HG03521 (cell line): ENCODE results near the gene EGLN3.

Experiments
- ATAC-seq: cut with Tn5 transposase; IDR thresholded peaks from one replicate; pipeline ENCODE4 v1.9.1; 2021; ENCODE audit warnings: mild to moderate bottlenecking, moderate library complexity; ENCODE audit not compliant: unreplicated experiment

The EGLN3 gene

DNA sequence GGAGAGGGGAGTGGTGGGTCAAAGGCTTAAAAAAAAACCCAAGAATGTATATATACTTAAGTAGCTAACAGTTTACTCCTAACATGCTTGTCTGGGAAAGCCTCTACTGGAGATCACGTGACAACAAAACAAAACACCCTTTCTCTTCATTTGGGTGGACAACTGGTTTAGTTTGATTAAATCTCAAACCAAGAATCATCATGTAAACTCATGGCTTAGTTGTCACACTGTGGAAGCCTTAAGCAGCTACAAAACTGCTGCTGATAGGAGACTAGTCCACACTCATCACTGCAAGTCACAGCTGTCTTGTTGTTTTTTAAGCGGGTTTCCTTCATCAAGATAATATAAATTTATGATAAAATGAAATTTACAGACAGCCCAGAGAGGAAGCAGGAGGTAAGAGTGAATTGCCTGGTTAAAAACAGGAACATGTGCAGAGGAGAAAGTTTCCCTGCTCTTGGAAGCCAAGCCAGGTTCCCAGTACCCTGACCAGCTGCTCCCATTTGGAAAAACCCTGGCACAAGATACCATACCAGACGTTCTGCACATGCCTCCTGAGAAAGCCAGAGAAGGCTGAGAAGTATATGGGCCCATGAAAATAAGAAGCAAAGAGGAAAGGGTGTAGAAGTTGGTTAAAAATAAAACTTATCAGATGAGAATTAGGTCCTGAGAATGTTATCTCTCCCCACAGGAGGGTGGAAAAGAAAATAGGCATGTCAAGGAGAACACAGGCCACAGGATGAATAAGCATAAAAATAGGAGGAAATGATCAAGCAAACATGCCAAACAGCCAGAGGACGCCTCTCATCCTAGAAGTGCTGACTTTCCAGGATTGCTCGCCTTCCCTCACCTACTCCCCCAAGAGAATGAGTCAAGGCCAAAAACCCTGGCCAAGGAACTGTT is 34.0 kb downstream of the EGLN3 start:
- ATAC-seq = no peak

DNA sequence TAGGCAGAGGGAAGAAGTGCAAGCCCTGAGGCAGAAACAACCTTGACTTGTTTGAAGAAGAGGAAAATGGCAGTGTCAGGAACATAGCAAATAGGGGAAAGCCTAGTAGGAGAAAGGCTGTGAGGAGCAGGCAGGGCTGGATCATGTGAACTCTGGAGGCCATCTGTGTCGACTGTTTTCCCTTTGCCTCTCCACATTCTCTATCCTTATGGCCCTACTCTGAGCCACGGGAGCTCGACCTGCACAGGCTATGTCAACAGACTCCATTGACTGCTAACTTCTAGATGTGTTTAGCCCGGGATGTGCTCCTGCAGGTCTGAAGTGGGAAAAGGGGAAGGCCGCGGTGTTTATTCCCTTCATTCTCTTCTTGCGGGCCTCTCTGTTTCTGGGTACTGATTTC is 35.2 kb downstream of the EGLN3 start:
- ATAC-seq = no peak

DNA sequence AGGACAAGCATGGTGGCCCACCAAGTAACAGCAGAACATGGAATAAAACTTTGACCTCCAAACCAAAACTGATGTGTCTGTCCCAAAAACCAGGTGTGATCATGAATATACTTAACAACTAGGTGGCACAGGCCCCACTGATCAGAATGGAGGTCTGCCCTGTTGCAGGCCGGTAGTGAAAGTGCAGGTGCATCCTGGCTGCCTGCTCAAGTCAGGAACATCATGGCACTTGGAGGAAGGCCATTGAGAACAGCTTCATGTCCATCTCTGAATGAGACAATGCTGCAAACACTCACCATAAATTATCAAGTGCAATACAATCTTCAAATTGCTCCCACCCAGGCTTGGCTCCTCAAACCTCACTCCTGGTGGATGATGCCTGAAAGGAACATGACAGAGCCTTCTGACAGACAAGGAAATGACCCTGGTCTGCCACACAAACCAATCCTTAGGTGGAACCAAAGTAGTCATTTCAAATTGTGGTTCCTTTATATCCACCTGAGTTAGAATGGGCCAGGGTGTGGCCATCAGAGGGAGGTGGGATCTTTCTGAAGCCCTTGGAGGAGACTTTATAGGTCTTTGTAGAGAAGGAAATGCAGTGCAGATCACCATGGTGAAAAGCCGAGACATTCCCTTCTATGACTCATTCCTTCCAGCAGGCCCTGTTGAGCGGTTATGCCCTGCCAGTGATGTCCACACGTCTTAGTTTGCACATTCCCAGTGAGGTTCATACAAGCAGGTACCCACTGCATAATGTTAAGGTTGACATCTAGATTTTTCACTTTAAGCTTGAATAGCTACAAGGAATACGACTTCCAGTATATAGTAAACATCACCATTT is 36.0 kb downstream of the EGLN3 start:
- no peak for ATAC-seq

DNA sequence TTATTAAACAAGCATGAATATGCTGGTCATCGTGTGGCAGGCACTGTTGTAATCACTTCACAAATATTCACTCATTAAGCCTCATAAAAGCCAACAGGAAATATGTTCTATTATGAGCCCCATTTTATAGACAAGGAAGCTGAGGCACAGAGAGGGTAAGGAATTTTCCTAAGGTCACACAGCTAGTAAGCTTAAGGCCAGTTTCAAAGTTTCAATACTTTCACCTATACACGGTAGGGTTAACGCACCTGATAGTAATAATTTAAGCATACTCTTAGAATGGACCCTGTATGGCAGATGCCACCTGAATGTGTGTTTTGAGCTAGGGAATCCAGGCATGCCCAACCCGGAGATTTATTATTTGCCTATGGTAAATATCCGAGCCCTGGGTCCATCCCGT is 39.8 kb downstream of the EGLN3 start:
- ATAC-seq = no peak

DNA sequence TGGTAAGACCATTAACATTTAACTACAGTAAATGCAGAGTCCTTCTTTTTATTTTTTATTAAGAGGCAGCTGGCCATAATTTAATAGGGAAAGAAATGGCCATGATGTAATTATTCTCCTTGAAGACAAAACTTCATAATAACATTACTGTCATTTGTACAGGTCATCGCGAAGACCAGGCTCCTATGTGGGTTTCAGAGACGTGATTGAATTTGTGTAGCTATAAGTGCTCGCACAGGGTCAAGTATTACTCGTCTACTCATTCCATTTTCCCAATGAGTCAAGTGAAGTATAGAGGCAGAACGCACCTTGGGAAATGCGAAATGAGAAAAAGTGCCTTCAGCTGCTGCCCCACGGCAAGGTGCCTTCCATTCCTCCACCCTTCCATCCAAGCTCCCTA is 40.4 kb downstream of the EGLN3 start:
- ATAC-seq = no peak

DNA sequence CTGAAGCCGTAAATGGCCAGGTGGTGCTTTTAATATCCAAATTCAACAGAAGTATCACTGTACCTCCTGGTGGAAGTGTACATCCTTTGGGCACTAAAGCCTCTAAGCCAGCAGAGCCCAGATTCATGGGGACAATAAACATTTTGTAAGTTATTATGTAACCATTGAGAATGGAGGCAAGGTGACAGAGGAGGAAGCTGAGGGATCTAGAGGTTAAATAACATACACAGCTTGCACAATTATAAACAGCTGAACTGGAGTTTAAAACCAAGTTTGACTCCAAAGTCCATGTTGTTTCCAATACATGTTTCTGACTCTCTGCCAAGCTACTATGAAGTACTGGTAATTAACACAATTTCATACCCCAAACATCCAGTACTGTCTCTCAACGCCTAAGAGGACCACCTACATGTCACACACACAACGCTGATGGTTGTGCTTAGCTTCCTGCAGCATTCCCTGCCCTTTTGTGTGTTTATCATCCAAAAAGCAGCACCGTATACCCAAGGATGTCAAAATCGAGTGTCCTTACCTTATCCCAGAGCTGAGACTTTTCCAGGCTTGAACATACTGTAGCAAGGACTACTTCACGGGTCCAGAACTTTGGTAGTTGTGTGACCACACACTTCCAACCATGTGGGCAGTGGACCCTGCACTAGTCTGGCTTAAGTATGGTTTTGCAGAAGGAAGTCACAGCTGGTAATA is 41.3 kb downstream of the EGLN3 start:
- ATAC-seq = no peak

DNA sequence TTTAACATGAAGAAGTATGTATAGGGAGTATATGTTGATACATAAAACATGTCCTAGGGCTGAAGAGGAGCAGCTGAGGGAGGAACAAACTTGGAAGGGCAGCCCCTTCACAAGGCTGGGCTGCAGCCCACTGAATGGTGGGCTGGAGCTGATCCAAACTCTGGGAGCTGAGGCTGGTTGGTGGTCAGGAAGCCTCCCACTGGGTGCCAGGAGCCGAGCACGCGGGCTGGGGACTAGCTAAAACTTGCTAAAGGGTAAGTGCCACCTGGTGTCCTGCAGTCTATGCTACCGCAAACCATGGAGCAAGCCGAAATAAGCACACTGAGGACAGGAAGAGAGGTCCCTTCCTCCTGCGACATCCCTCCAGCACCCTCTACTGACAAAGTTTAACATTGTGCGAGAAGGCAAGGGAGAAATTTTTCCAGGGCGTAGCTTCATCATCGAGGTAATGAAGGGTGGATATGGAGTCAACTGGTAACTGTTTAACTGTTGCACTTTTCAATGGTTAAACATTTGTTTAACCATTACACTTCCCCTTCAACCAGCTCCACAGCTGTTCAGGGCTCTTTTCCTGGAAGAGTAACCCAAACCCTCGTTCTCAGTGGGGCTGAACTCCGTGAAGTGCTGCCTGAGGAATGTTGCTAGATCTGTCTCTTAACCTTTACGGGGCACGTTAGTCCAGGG is 42.2 kb downstream of the EGLN3 start:
- no peak for ATAC-seq

DNA sequence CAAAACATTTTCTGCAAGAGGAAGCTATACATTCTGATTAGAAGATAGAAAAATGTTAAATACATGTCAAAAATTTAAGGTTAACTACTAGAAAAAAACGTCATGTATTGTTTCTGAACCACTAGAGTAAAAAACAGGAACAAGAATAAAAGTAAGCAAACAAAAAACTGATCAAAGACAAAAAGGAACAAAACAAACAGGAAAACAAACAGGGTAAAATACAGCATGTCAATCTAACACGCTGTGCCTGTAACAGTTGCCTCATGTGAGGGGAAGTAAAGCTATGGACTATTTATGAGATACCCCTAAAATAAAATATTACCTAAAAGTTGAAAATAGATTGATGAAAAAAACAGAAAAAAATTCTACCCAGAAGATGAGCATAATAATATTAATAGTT is 43.9 kb downstream of the EGLN3 start:
- ATAC-seq = no peak

DNA sequence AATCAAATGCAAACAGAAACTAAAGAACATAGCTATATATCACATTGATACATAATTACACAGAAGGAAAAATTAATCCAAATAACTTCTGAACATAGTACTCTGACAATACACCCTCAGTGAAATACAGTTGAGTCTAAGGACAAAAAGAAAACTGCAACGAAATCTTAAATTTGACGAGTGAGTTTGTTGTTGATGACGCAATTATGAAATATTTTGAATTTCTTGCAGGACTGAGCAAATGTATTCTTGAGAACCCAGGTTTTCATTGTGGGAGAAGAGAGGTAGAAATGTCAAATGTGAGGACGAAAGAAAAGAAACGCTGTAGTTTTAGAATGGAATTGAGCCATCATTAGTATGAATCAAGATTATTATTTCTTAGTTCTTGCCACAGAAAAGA is 46.3 kb downstream of the EGLN3 start:
- ATAC-seq = no peak

DNA sequence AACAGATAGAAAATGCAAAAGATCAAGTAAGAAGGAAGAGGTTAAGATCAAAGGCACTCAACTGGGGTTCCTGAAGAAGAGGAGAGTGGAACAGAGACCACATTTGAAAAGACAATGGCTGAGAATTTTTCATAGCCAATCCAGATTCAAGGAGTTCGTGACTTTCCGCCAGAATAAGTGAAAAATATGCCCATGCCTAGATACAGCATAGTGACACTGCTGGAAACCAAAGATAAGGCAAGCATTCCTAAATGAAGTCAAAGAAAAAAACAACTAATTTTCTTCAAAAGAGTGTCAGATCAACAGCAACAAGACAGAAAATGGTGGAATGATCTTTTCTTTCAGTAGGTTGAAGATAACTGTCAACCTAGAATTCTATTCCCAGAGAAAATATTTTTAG is 47.5 kb downstream of the EGLN3 start:
- ATAC-seq = no peak

DNA sequence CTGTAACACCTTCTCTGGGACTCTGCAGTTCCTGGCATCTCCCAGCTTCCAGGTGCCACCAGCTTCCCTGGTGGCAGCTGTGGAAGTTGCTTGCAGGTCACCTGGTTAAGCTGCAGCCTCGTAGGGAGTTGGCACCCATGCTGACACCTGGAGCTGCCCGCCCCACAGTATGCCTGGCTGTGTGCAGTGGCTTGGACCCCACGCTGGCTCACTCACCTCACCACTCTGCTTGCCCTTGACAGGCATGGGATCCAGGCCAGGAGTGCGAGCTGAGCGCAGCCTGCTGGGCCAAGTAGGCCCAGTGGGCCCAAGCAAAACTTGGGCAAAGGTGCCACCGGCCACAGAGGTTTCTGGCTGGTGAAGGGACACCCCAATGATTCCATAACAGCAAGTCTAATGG is 48.5 kb downstream of the EGLN3 start:
- no peak for ATAC-seq

DNA sequence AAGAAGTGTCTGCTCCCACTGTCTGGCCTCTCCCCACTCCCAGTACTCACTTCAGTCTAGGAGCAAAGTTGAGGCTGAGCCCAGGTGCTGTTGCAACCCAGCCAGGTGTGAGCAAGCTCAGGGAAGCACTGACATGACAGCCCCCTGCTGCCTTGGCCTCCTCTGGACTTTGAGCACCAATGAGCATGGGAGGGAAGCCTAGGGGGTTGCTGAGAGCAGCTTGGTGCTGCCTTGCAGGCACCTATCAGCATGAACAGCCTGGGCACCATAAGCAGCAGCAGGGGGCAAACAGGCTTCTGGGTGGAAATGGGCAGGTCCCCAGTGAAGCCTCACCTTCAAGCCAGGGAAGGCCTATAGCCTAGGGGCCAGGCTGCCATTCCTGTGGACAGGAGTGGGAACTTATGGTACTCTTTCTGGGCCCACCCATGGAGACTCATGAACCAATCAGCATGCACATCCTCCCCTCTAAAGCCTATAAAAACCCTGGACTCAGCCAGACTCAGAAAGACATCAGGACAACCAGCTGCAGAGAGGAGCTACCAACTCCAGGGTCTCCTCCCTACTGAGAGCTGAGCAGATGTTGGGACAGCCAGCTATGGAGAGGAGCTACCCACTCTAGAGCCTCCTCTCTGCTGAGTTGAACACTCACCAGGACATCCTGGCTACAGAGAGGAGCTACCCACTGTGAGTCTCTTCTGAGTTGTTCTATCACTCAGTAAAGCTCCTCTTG is 49.3 kb downstream of the EGLN3 start:
- ATAC-seq = no peak

DNA sequence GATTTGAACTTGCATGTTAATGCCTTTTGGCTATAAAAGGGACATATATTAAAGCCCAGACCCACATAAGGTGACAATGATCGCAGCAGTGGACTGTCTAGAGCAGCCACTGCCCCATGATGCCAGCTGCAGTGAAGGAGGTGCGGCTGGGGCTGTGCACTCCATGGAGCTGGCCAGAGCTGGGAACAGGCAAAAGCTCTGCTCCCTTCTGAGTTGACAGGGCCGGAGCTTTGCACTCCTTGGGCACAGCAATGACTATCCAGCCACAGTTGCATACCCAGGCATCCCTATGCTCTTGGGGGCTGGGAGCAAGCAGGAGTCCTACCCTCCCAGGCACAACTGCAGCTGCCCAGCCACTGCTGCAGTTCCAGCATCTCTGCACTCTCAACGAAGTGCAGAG is 50.2 kb downstream of the EGLN3 start:
- no peak for ATAC-seq

DNA sequence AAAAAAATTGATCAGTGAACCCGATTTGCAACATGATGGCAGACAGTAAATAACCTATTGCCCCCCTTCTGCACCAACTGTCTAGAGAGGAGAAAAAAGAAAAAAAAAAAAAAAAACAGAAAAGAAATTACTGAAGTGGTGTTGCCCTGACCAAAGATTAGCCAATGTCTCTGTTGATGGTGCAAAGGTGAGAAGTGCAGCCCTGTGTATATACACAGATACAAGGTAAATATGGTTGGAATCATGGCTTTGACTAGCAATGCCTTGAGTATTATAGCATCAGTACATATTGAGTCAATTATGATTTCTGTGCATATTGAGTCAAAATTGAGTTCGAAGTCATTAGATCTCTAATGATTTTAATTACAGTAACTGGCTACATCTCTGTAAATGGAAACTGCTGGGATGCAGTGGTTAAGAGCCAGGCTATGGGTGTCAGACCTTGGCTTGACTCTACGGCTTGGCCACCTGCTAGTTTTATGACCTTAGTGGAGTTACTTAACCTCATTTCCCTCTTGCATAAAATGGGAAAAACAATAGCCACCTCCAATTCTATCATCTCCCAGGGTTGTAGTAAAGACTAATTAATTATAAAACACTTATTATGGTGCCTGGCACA is 51.0 kb downstream of the EGLN3 start:
- ATAC-seq = no peak

DNA sequence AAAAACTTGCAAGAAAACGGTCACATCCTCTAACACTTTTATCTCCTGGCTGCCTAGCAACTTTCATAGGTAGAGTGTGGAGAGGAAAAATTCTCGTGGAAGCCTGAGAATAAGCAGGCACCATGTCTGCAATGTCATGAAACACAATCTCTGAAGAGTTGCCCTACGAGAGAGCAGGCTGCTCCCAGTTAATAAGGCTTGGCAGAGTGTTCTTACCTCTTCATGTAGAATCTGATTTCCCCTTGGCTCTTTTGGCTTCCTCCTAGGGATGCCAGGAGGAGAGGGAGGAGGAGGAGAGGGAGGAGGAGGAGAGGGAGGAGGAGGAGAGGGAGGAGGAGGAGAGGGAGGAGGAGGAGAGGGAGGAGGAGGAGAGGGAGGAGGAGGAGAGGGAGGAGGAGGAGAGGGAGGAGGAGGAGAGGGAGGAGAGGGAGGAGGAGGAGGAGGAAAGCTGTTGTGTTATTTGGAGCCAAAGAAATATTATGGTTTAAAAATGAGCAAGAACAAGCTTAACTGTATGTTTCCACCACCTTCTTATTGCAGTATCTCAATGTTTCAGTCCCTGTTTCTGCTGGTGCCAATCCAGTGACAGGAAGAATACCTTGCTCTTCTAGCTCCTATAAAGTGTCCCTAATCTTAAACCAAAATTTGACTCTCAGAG is 52.9 kb downstream of the EGLN3 start:
- ATAC-seq = no peak

DNA sequence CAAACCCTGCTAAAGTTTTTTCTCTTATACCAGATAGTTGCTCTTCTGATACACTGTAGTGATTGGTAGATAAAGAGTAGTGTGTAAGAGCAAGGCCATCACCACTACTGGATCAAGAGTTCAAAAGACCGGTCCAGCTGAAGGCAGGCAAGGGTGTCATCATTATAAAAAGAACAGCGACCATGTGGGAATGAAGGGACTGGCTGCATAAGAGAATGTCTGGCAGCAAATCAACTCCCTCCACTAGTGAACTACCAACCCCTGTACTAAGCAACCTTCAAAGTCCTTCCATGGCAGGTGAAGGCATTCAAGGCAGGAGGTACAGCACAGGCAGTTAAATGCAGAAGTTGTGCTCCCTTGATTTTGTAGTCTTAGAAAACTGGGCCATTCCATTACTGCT is 53.5 kb downstream of the EGLN3 start:
- no peak for ATAC-seq

DNA sequence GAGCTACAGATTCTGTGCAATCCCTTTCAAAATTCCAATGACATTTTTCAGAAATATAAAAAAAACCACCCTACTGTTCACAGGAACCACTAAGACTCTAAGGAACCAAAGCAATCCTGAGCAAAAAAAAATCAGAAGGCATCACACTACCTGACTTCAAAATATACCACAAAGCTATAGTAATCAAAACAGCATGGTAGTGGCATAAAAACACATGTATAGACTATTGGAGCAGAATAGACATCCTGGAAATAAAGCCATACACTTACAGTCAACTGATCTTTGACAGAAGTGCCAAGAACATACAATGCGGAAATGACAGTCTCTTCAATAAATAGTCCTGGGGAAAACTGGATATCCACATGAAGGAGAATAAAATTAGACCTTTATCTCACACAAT is 56.5 kb downstream of the EGLN3 start:
- no peak for ATAC-seq

DNA sequence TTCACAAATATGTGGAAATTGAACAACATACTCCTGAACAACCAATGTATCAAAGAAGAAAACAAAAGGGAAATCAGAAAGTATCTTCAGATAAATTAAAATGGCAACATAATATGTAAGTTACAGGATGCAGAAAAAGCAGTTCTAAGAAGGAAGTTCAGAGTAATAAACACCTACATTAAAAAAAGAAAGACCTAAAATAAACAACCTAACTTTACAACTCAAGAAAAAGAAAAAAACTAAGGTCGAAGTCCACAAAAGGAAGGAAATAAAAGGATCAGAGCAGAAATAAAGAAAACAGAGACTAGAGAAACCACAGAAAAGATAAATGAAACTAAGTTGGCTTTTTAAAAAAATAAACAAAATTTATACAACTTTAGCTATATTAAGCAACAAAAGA is 59.2 kb downstream of the EGLN3 start:
- ATAC-seq = no peak

DNA sequence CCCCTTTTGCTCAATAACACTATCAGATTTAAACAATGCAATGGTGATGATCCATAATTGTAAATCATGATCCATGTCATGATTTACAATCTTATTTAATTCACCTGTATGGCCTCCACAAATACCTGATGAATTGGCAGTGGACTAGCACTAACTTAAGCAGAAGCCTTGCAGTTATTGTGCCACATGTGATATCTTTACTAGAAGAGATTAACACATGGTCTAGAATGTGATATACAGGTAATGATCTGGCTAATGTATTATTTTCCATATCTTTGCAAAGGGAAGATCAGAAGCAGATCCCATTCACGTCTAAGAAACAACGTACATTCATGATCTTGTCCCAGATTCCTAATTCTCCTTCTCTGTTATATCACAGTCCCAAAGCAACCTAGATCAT is 66.0 kb downstream of the EGLN3 start:
- ATAC-seq = no peak
